ENCODE data around the gene FAM118A. TPM values are rescaled to one million over a fixed set of nuclear protein-coding genes. Genes with fewer than 3 reads are reported as not detected.

The FAM118A gene
- total and polyA plus RNA-seq, 10 donors = 13.0 to 205 (median 57.8) TPM

DNA sequence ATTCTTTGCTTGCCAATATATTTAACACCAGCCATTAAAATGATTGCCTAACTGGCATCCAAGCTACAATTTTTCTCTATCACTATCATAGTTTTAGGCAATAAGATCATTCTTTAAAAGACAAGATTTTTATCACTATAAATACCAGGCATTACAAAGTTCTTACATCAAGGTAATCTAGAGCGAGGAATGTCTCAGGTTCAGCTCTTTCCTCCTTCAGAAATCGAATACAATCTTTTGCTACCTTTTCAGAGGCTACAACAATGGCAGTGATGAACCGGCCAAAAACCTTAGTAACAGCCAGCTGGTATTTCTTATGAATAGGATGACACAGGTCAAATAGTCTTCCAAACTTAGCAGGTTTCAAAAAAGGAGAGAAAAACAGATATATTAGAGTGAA lies 79.8 kb downstream of the FAM118A start:
- H3K36me3 ChIP-seq = no peaks in the 10 kb centered on the region
- H3K9me3 ChIP-seq = no peaks in the 10 kb centered on the region
- H3K4me1 ChIP-seq = no peaks in the 10 kb centered on the region
- 89 to 99% (median 93%) methylated on average over 3 of the region's 3 CpGs for WGBS, 5 donors
- intact Hi-C loops (cut with DNase I; ENCODE audit: low total_unique reads) = no loop called here
- no peak for DNase-seq
- TF ChIP-seq POLR2A (IDR thresholded peaks at IDR 0.05) = no peak
- TF ChIP-seq, protein P1, sequence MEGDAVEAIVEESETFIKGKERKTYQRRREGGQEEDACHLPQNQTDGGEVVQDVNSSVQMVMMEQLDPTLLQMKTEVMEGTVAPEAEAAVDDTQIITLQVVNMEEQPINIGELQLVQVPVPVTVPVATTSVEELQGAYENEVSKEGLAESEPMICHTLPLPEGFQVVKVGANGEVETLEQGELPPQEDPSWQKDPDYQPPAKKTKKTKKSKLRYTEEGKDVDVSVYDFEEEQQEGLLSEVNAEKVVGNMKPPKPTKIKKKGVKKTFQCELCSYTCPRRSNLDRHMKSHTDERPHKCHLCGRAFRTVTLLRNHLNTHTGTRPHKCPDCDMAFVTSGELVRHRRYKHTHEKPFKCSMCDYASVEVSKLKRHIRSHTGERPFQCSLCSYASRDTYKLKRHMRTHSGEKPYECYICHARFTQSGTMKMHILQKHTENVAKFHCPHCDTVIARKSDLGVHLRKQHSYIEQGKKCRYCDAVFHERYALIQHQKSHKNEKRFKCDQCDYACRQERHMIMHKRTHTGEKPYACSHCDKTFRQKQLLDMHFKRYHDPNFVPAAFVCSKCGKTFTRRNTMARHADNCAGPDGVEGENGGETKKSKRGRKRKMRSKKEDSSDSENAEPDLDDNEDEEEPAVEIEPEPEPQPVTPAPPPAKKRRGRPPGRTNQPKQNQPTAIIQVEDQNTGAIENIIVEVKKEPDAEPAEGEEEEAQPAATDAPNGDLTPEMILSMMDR (IDR thresholded peaks at IDR 0.05 in 8 of 11, conservative IDR thresholded peaks at IDR 0.05 in 3 of 11) = no peak
- no peak for TF ChIP-seq POLR2AphosphoS5 (IDR thresholded peaks at IDR 0.05)
- peaks cover 0 to 11% (median 0%) of the 10 kb centered on the region in 7 donors for H3K27me3 ChIP-seq (replicated peaks in 1 of 7)
- no peak overlapping the region for H3K27ac ChIP-seq
- H3K4me3 ChIP-seq = no peak overlapping the region

Other genes with a start within 250 kb of the FAM118A start
- gene NUP50, start 146.0 kb upstream of the FAM118A start, total RNA-seq = 100 to 1,000 TPM in 2 of 7 donors, 10 to 100 TPM in 5; 85.9 to 109 (median 98.5) TPM
- 10 to 100 TPM; 16.2 to 26.4 (median 17.5) TPM for gene NUP50, start 146.0 kb upstream of the FAM118A start, polyA plus RNA-seq
- gene KIAA0930, start 69.0 kb upstream of the FAM118A start, total RNA-seq = 10 to 100 TPM; 35.5 to 93.1 (median 73.7) TPM
- 10 to 100 TPM; 32.6 to 61.5 (median 46.6) TPM for gene KIAA0930, start 69.0 kb upstream of the FAM118A start, polyA plus RNA-seq
- 1 to 10 TPM in 1 of 7 donors, under 1 TPM in 1, not detected in 5; 0.79 to 1.4 TPM for gene UPK3A, start 25.0 kb upstream of the FAM118A start, total RNA-seq
- 1 to 10 TPM in 2 of 3 donors, under 1 TPM in 1; 0.35 to 2.7 (median 2.4) TPM for gene UPK3A, start 25.0 kb upstream of the FAM118A start, polyA plus RNA-seq
- under 1 TPM in 1 of 7 donors, not detected in 6; 0.10 TPM for gene SMC1B, start 103.7 kb downstream of the FAM118A start, total RNA-seq
- gene SMC1B, start 103.7 kb downstream of the FAM118A start, polyA plus RNA-seq = under 1 TPM in 2 of 3 donors, not detected in 1; 0.06 to 0.12 TPM
- under 1 TPM in 3 of 7 donors, not detected in 4; 0.27 to 0.83 (median 0.38) TPM for gene RIBC2, start 103.8 kb downstream of the FAM118A start, total RNA-seq
- under 1 TPM; 0.30 to 0.48 (median 0.36) TPM for gene RIBC2, start 103.8 kb downstream of the FAM118A start, polyA plus RNA-seq
- 10 to 100 TPM in 5 of 7 donors, 1 to 10 TPM in 2; 5.2 to 20.3 (median 13.5) TPM for gene FBLN1, start 192.9 kb downstream of the FAM118A start, total RNA-seq
- gene FBLN1, start 192.9 kb downstream of the FAM118A start, polyA plus RNA-seq = 10 to 100 TPM in 1 of 3 donors, 1 to 10 TPM in 2; 1.9 to 10.4 (median 6.1) TPM